Measurements from ENCODE around the gene DENND1A.

- no peak for TF ChIP-seq CTCF (IDR thresholded peaks at IDR 0.05)
- no peak for TF ChIP-seq POLR2A (IDR thresholded peaks at IDR 0.05)
Measured at GRCh38 chr9:123383512-123384170, 546.3 kb downstream of the DENND1A start.

Measured in right lobe of liver (tissue), 4 donors.